Heart left ventricle (tissue), 16 donors: Measurements from ENCODE around the gene AIFM1. TPM values are rescaled to one million over a fixed set of nuclear protein-coding genes. Genes with fewer than 3 reads are reported as not detected.

Source experiments
- ATAC-seq, 4 donors: fragments of 200-7000 bp; cut with Tn5 transposase; one replicate each; pipeline ENCODE4 v1.9.1; 2020 to 2022; ENCODE audit warnings: moderate library complexity in 4 of 4, mild to moderate bottlenecking in 3 of 4, moderate number of reproducible peaks in 1 of 4
- DNase-seq, 5 donors: peaks; one replicate each; pipeline ENCODE4 v3.0.0-alpha.2; 2020
- H3K27ac ChIP-seq, 12 donors: fragments of 200-600 bp; sonication (generic) in 4 of 12; one replicate each; pipeline versions ENCODE4 v1.5.0 to v1.8.0; 2016 to 2022; ENCODE audit warnings: mild to moderate bottlenecking in 2 of 12
- H3K27me3 ChIP-seq, 9 donors: fragments of 200-600 bp; sonication (generic) in 2 of 9; one replicate each; pipeline versions ENCODE4 v1.5.1 to v1.8.0; 2016 to 2022; ENCODE audit warnings: mild to moderate bottlenecking in 3 of 9
- H3K36me3 ChIP-seq, 9 donors: fragments of 200-600 bp; sonication (generic) in 2 of 9; one replicate each; pipeline versions ENCODE4 v1.5.0 to v1.8.0; 2018 to 2022; ENCODE audit warnings: mild to moderate bottlenecking in 2 of 9
- H3K4me1 ChIP-seq, 12 donors: fragments of 200-600 bp; sonication (generic) in 4 of 12; one replicate each; pipeline versions ENCODE4 v1.5.0 to v1.8.0; 2016 to 2022; ENCODE audit warnings: mild to moderate bottlenecking in 3 of 12
- H3K4me3 ChIP-seq, 12 donors: fragments of 200-600 bp; sonication (generic) in 4 of 12; one replicate each; pipeline versions ENCODE4 v1.5.0 to v1.8.0; 2017 to 2022; ENCODE audit warnings: mild to moderate bottlenecking in 9 of 12, moderate library complexity in 4 of 12
- H3K9me3 ChIP-seq, 12 donors: fragments of 200-600 bp; sonication (generic) in 4 of 12; one replicate each; pipeline versions ENCODE4 v1.5.0 to v1.8.0; 2016 to 2022; ENCODE audit warnings: mild to moderate bottlenecking in 1 of 12
- CTCF ChIP-seq, 12 donors: fragments of 200-600 bp; sonication (generic) in 4 of 12; IDR thresholded peaks; one replicate each; pipeline versions ENCODE4 v1.5.0 to v1.8.0; 2018 to 2022; ENCODE audit warnings: antibody characterized with exemption in 12 of 12, mild to moderate bottlenecking in 5 of 12
- POLR2A ChIP-seq, 2 donors: fragments of 450-650 bp; IDR thresholded peaks; one replicate each; pipeline ENCODE4 v1.6.1; 2017; ENCODE audit warnings: antibody characterized with exemption in 2 of 2, mild to moderate bottlenecking in 2 of 2, moderate library complexity in 2 of 2
- WGBS, 4 donors: extraction: QIAGEN DNeasy Blood & Tissue Kit in 2 of 4; methylation state at CpG; one replicate each; pipeline versions ENCODE4 v1.1.5 to v1.1.7; 2013 to 2018; 5-methylcytosine and 5-hydroxymethylcytosine counted together
- intact Hi-C, 10 donors: fragments of 100-400 bp; cut with DNase I; formaldehyde crosslinking; loops; one replicate each; pipeline versions ENCODE4 v1.11.1 to v1.14.2; 2022
- polyA plus RNA-seq, 2 donors: library from polyadenylated mRNA; stranded (reverse); fragments of 200-250 nt; gene quantifications; one replicate each; pipeline ENCODE4 v1.2.3, GENCODE V29; 2013
- total RNA-seq, 9 donors: library from RNA; depleted of rRNA in 2 of 9; stranded (reverse); fragments of >200 nt in 2 of 9; fragmentation: NEBNext Ultra II Directional in 3 of 9; extraction: Animal tissue kit (Norgen Biotek cat#: 25700) in 3 of 9; gene quantifications; one replicate each; pipeline versions ENCODE4 v1.1.0 to v1.2.4, GENCODE V29; 2016 to 2023
- donor health status: ischemic (EF 13 %, LVEDD 7.1; RV severe dilation, severe dysfunction).
- donor health status: healthy with polysubstance abuse.
- donor health status: DM: no; HTN: yes; CAD: no.
- donor health status: DM: no; HTN: no; CAD: no.
- donor health status: ischemic (EF 25% LVEDD 6.9; RV normal size, moderate dysfunction).
- donor health status: ischemic (EF 25% LVEDD 5.7; RV mildly dilated, moderate dysfunction).
- donor health status: healthy.
- donor health status: DM: yes; HTN: yes; CAD: no.
- donor health status: ischemic (EF 35%, LVEDD 5.7; RV mildly dilated, moderate dysfunction).
- donor health status: nonischemic (EF 11% LVEDD 7.7; RV severe dilation, severe dysfunction).
- donor health status: DM: yes; HTN: yes; CAD: no.
- donor health status: PGD.
- donor health status: ischemic (EF 29% LVEDD 5.4; RV normal size, mild dysfunction).
- donor health status: nonischemic (EF 23%, LVEDD 6.1; RV moderate dilation, normal function).

Gene AIFM1
- total and polyA plus RNA-seq, 11 donors = 73.7 to 164 (median 109) TPM

GRCh38 chrX:130167040-130167439 is 1.4 kb upstream of the AIFM1 start:
- Histone ChIP-seq H3K9me3 (no peaks in the 10 kb centered on the region), H3K4me3 (peak overlapping the region in 5 of 12 donors; percentile 68 to 93 (median 70)), H3K4me1 (peaks cover 0 to 26% (median 11%) of the 10 kb centered on the region in 12 donors), H3K36me3 (peaks cover 0 to 8% (median 0%) of the 10 kb centered on the region in 9 donors), H3K27me3 (peaks cover 0 to 4% (median 0%) of the 10 kb centered on the region in 9 donors), H3K27ac (peak overlapping the region in 4 of 12 donors; percentile 87 to 90 (median 90))
- ATAC-seq (no peak), DNase-seq (no peak)
- no peak for TF ChIP-seq CTCF (IDR thresholded peaks at IDR 0.05)
- no peak for TF ChIP-seq POLR2A (IDR thresholded peaks at IDR 0.05)
- intact Hi-C loops = loop anchor here in 1 of 10 donors (5.0 kb wide), 1 partner anchor 40 kb away; no protein-coding TSS in a partner anchor
- WGBS, 4 donors = 57 to 67% (median 62%) methylated on average over 4 of the region's 4 CpGs

- 0 to 42% (median 19%) methylated on average over 4 of the region's 4 CpGs for WGBS, 4 donors
- H3K9me3 ChIP-seq = no peaks in the 10 kb centered on the region
- intact Hi-C loops = loop anchor here in 1 of 10 donors (5.0 kb wide), 1 partner anchor 39 kb away; no protein-coding TSS in a partner anchor
- H3K4me3 ChIP-seq = peak overlapping the region in 11 of 12 donors; percentile 44 to 93 (median 69)
- H3K27ac ChIP-seq = peak overlapping the region; percentile 80 to 97 (median 88)
- TF ChIP-seq POLR2A (IDR thresholded peaks at IDR 0.05) (no peak), CTCF (IDR thresholded peaks at IDR 0.05) (no peak)
- H3K4me1 ChIP-seq = peaks cover 0 to 25% (median 12%) of the 10 kb centered on the region in 12 donors
- peaks cover 0 to 8% (median 0%) of the 10 kb centered on the region in 9 donors for H3K36me3 ChIP-seq
- H3K27me3 ChIP-seq = peaks cover 0 to 4% (median 0%) of the 10 kb centered on the region in 9 donors
- DNase-seq = no peak
- no peak for ATAC-seq
Observed at GRCh38 chrX:130166503-130166777, 799 bp upstream of the AIFM1 start.

GRCh38 chrX:130165181-130165702 is 399 bp downstream of the AIFM1 start:
- TF ChIP-seq CTCF (IDR thresholded peaks at IDR 0.05) = no peak
- no peak for TF ChIP-seq POLR2A (IDR thresholded peaks at IDR 0.05)
- 0 to 37% (median 17%) methylated on average over 21 to 32 of the region's 32 CpGs for WGBS, 4 donors

GRCh38 chrX:130163398-130163797 is 2.2 kb downstream of the AIFM1 start:
- DNase-seq (no peak), ATAC-seq (no peak)
- H3K4me3 ChIP-seq = no peak overlapping the region
- peaks cover 0 to 2% (median 0%) of the 10 kb centered on the region in 9 donors for H3K27me3 ChIP-seq
- peaks cover 0 to 25% (median 10%) of the 10 kb centered on the region in 12 donors for H3K4me1 ChIP-seq
- intact Hi-C loops = no loop called here
- no peaks in the 10 kb centered on the region for H3K9me3 ChIP-seq
- H3K27ac ChIP-seq = no peak overlapping the region
- no peak for TF ChIP-seq CTCF (IDR thresholded peaks at IDR 0.05)
- no peak for TF ChIP-seq POLR2A (IDR thresholded peaks at IDR 0.05)
- peaks cover 0 to 8% (median 0%) of the 10 kb centered on the region in 9 donors for H3K36me3 ChIP-seq
- 46 to 72% (median 52%) methylated on average over 2 of the region's 2 CpGs for WGBS, 4 donors

More at GRCh38 chrX:130165181-130165702, 399 bp downstream of the AIFM1 start:
- peaks cover 0 to 25% (median 10%) of the 10 kb centered on the region in 12 donors for H3K4me1 ChIP-seq
- H3K9me3 ChIP-seq = no peaks in the 10 kb centered on the region
- H3K27me3 ChIP-seq = peaks cover 0 to 4% (median 0%) of the 10 kb centered on the region in 9 donors
- ATAC-seq (peak in 1 of 4 donors; percentile 41), DNase-seq (peak in 1 of 5 donors; percentile 39)
- peaks cover 0 to 8% (median 0%) of the 10 kb centered on the region in 9 donors for H3K36me3 ChIP-seq
- peak overlapping the region; percentile 8 to 93 (median 68) for H3K4me3 ChIP-seq
- H3K27ac ChIP-seq = peak overlapping the region; percentile 80 to 97 (median 88)
- intact Hi-C loops = loop anchor here in 2 of 10 donors (1.0 to 5.0 kb wide), 2 partner anchors 38 to 45 kb away; no protein-coding TSS in a partner anchor
